ENCODE results near the gene GPHN. TPM values are rescaled to one million over a fixed set of nuclear protein-coding genes. Genes with fewer than 3 reads are reported as not detected.
"Not testable (repeated sequence)": the region's sequence is repeated elsewhere in the genome, so short reads cannot be mapped to it uniquely, and the experiment has no call there.

Gene GPHN
- total RNA-seq, 1 donor from 2014 or later: 12.5 TPM

DNA sequence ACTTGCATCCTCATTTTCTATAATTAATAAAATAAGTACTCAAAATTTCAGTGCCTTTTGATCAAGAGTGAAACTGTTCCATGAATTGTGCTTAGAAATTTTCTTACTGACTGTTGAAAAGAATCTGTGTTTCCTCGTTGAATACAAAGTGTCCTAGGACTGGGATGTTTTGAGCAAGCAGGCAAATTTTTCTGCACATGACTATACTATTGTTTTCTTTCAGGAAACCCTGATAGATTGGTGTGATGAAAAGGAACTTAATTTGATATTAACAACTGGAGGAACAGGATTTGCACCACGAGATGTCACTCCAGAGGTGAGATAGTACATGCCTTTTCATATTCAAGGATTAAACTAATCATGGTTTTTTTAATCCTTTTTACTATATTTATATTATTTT, 316.3 kb downstream of the GPHN start:
- no peaks in the 10 kb centered on the region for H3K4me1 ChIP-seq
- intact Hi-C loops (cut with DNase I): no loop called here
- H3K4me3 ChIP-seq: no peak overlapping the region
- no peaks in the 10 kb centered on the region for H3K36me3 ChIP-seq
- TF ChIP-seq, protein P1, sequence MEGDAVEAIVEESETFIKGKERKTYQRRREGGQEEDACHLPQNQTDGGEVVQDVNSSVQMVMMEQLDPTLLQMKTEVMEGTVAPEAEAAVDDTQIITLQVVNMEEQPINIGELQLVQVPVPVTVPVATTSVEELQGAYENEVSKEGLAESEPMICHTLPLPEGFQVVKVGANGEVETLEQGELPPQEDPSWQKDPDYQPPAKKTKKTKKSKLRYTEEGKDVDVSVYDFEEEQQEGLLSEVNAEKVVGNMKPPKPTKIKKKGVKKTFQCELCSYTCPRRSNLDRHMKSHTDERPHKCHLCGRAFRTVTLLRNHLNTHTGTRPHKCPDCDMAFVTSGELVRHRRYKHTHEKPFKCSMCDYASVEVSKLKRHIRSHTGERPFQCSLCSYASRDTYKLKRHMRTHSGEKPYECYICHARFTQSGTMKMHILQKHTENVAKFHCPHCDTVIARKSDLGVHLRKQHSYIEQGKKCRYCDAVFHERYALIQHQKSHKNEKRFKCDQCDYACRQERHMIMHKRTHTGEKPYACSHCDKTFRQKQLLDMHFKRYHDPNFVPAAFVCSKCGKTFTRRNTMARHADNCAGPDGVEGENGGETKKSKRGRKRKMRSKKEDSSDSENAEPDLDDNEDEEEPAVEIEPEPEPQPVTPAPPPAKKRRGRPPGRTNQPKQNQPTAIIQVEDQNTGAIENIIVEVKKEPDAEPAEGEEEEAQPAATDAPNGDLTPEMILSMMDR (IDR thresholded peaks at IDR 0.05): no peak
- no peaks in the 10 kb centered on the region for H3K9me3 ChIP-seq
- no peaks in the 10 kb centered on the region for H3K27me3 ChIP-seq
- DNase-seq (ENCODE audit: extremely low spot score in 2 of 2): no peak
- no peak overlapping the region for H3K27ac ChIP-seq

DNA sequence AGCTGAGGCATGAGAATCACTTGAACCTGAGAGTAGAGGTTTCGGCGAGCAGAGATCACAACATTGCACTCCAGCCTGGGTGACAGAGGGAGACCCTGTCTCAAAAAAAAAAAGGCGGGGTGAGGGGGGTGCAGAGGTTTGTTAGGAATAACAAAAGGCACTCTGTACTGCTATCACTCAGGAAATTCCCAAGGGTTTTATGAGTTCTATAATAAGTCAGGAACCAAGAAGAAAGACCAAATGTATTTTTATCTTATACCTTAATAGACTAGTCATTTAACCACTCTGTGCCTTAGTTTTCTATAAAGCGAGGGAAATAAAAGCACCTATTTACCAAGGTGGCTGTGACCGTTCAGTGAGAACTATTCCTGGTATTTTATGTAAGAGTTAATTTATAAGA, 319.2 kb downstream of the GPHN start:
- Histone ChIP-seq H3K36me3 (no peaks in the 10 kb centered on the region), H3K4me1 (no peaks in the 10 kb centered on the region), H3K27ac (no peak overlapping the region), H3K27me3 (no peaks in the 10 kb centered on the region), H3K4me3 (no peak overlapping the region), H3K9me3 (no peaks in the 10 kb centered on the region)
- intact Hi-C loops (cut with DNase I): no loop called here
- TF ChIP-seq POLR2AphosphoS5 (IDR thresholded peaks at IDR 0.05; ENCODE audit: insufficient read depth in 1 of 2, low read depth in 1 of 2): no peak
- no peak for DNase-seq (ENCODE audit: extremely low spot score in 2 of 2)

DNA sequence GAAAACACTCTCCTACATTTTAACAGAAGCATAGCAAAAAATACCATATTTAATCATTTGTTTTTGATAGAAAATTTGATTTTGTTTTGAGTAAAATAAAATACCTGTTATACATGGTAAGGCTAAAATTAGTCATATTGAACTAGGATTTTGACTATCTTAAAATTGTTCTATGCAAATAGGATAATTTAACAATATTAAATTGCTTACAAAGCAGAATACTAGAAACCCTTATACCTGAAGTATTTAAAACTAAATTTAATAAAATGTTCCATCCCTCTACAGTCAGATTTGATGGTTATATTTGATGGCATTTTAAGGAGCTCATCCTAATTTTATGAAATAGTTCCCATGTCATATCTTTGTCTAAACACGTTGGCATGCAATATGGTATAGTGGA, 323.2 kb downstream of the GPHN start:
- H3K36me3 ChIP-seq: no peaks in the 10 kb centered on the region
- H3K9me3 ChIP-seq: no peaks in the 10 kb centered on the region
- TF ChIP-seq POLR2AphosphoS5 (IDR thresholded peaks at IDR 0.05; ENCODE audit: insufficient read depth in 1 of 2, low read depth in 1 of 2) (no peak), POLR2A (IDR thresholded peaks at IDR 0.05) (no peak)
- TF ChIP-seq, protein P1 (IDR thresholded peaks at IDR 0.05): no peak
- H3K27ac ChIP-seq: no peak overlapping the region
- no peaks in the 10 kb centered on the region for H3K27me3 ChIP-seq
- no peak overlapping the region for H3K4me3 ChIP-seq
- no peaks in the 10 kb centered on the region for H3K4me1 ChIP-seq
- DNase-seq (ENCODE audit: extremely low spot score in 2 of 2): no peak
- intact Hi-C loops (cut with DNase I): no loop called here

DNA sequence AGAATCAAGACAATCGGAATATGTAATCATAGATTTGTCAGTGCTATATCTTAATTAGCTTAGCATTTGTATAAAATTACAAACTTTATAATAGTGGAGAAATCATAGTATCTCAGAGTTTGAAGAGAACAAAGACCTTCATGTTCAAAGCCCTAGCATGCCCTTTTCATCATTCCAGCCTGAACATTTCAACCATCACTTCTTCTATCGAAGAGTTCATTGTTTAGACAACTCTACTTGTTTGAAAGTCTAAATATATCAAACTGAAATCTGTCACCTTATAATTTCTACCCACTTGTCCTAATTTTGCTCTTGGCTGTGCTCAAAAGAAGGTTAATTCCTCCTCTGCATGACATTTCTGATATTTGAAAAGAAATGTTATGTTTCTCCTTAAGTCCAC, 325.9 kb downstream of the GPHN start:
- H3K36me3 ChIP-seq: no peaks in the 10 kb centered on the region
- no peaks in the 10 kb centered on the region for H3K4me1 ChIP-seq
- H3K4me3 ChIP-seq: no peak overlapping the region
- no peaks in the 10 kb centered on the region for H3K27me3 ChIP-seq
- DNase-seq (ENCODE audit: extremely low spot score in 2 of 2): no peak
- TF ChIP-seq POLR2AphosphoS5 (IDR thresholded peaks at IDR 0.05; ENCODE audit: insufficient read depth in 1 of 2, low read depth in 1 of 2): no peak
- no peak for TF ChIP-seq POLR2A (IDR thresholded peaks at IDR 0.05)
- TF ChIP-seq, protein P1 (IDR thresholded peaks at IDR 0.05): no peak
- no peak overlapping the region for H3K27ac ChIP-seq
- no peaks in the 10 kb centered on the region for H3K9me3 ChIP-seq
- intact Hi-C loops (cut with DNase I): no loop called here

DNA sequence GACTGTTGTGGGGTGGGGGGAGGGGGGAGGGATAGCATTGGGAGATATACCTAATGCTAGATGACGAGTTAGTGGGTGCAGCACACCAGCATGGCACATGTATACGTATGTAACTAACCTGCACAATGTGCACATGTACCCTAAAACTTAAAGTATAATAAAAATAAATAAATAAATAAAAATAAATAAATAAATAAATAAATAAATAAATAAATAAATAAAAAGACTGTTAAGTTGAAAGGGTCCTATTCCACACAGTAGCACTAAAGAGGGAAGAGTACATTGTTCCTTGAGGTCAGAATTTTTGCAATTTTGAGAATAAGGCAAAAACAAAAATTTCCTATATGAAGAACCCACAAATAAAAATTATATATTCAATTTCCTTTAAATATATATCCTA, 329.5 kb downstream of the GPHN start:
- H3K4me1 ChIP-seq; intact Hi-C loops (cut with DNase I); H3K27ac ChIP-seq; DNase-seq (ENCODE audit: extremely low spot score in 2 of 2); H3K36me3 ChIP-seq; H3K4me3 ChIP-seq; H3K27me3 ChIP-seq; H3K9me3 ChIP-seq: not testable (repeated sequence)

DNA sequence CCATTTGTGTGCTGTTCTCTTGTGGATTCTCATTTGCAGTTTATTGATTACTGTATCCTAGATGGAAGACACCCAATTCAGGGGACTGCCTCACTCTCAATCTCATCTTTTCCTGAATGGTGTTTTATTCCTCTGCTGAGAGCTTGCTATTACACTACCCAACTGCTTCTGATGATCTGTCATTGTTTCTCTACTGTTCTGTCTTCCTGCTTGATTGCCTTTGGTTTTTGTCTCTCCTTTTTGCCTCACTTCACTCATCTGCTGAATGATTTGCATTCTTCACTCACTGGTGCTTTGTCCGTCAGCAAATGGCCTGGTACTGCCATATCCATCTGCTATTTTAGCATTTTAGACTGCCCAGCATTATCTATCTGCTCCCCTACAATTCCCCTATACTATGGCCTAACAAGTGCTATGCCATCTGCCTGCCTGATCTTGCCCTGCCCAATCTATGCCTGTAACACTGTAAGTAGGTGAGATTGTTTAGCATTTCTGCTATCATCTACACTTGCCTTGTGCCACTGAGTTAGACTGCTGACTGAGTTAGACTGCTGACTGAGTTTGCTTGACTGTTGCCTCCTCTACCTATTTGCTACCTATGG, 335.1 kb downstream of the GPHN start:
- H3K27me3 ChIP-seq: no peaks in the 10 kb centered on the region
- TF ChIP-seq, protein P1 (IDR thresholded peaks at IDR 0.05): no peak
- TF ChIP-seq POLR2AphosphoS5 (IDR thresholded peaks at IDR 0.05; ENCODE audit: insufficient read depth in 1 of 2, low read depth in 1 of 2) (no peak), POLR2A (IDR thresholded peaks at IDR 0.05) (no peak)
- no peak overlapping the region for H3K4me3 ChIP-seq
- no peak overlapping the region for H3K27ac ChIP-seq
- intact Hi-C loops (cut with DNase I): loop anchor here (5.0 kb wide), 1 partner anchor 271 kb away; no protein-coding TSS in a partner anchor
- DNase-seq (ENCODE audit: extremely low spot score in 2 of 2): no peak
- no peaks in the 10 kb centered on the region for H3K4me1 ChIP-seq
- no peaks in the 10 kb centered on the region for H3K36me3 ChIP-seq
- no peaks in the 10 kb centered on the region for H3K9me3 ChIP-seq
